22Rv1 (cell line): ENCODE measurements around the gene GRAP2.
"Not testable (repeated sequence)": the region's sequence is repeated elsewhere in the genome, so short reads cannot be mapped to it uniquely, and the experiment has no call there.

ENCODE experiments used
- H3K27ac ChIP-seq: fragments of 450-650 bp; 2 replicates; pipeline ENCODE4 v1.5.1; 2017
- ZFX ChIP-seq: fragments of 450-650 bp; IDR thresholded peaks from 2 replicates; pipeline ENCODE4 v1.6.1; 2017; ENCODE audit warnings: antibody characterized with exemption, borderline replicate concordance
- TF ChIP-seq, protein P1 (sequence below): fragments of 450-650 bp; IDR thresholded peaks from 2 replicates; pipeline ENCODE4 v1.5.1; 2017; ENCODE audit warnings: mild to moderate bottlenecking

The GRAP2 gene

DNA sequence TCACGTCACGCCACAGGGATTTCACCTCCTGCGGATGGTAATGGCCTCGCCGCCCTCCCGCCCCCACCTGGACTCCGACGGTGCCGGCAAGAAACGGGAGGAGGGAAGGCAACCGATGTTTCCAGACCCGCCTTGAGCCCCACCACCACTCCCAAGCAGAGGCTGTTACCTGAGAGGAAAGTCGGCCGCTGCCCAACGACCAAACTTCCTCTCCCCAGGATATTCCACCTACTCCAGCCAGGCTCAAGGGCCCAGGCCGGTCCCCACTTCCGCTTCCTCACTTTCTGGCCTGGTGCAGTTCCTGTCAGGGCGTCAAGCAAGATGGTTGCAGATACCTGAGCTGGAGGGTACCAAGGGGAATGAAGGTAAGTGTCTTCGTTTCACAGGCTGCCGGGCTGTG lies 7.4 kb upstream of the GRAP2 start, which contains the start of gene ENTHD1:
Gene ENTHD1 (minus strand): TSS at position 235 of the 400 bp plus-strand sequence. CDS start 6,012 bp downstream, outside the sequence.
- H3K27ac ChIP-seq, result no peak within 1 kb of the TSS
- TF ChIP-seq, protein P1, sequence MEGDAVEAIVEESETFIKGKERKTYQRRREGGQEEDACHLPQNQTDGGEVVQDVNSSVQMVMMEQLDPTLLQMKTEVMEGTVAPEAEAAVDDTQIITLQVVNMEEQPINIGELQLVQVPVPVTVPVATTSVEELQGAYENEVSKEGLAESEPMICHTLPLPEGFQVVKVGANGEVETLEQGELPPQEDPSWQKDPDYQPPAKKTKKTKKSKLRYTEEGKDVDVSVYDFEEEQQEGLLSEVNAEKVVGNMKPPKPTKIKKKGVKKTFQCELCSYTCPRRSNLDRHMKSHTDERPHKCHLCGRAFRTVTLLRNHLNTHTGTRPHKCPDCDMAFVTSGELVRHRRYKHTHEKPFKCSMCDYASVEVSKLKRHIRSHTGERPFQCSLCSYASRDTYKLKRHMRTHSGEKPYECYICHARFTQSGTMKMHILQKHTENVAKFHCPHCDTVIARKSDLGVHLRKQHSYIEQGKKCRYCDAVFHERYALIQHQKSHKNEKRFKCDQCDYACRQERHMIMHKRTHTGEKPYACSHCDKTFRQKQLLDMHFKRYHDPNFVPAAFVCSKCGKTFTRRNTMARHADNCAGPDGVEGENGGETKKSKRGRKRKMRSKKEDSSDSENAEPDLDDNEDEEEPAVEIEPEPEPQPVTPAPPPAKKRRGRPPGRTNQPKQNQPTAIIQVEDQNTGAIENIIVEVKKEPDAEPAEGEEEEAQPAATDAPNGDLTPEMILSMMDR, result no peak
- TF ChIP-seq ZFX, result no peak

DNA sequence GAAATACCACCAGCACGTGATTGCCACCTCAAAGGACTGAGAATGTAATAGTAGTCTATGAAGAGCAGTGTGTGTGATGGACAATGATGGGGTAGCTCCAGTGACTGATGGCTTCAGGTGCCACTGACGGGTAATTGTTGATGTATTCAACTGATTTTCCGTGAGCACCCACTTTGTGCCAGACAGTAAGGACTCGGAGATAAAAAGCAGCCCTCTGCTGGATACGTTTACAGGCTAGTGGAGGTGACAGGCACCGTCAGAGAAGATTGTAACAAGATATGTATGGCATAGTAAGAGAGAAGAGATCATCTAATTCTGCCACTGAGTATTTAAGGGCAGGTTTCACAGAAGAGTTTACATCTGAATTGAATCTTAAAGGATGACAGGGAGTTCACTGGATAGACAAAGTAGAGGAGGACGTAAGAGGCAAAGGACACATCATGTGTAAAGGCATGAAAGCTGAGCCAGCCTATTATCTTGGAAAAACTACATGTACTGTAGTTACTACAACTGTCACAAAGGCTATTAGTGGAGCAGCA lies 6.3 kb upstream of the GRAP2 start:
- TF ChIP-seq ZFX, result no peak
- TF ChIP-seq, protein P1, result no peak
- H3K27ac ChIP-seq, result no peak overlapping the region

DNA sequence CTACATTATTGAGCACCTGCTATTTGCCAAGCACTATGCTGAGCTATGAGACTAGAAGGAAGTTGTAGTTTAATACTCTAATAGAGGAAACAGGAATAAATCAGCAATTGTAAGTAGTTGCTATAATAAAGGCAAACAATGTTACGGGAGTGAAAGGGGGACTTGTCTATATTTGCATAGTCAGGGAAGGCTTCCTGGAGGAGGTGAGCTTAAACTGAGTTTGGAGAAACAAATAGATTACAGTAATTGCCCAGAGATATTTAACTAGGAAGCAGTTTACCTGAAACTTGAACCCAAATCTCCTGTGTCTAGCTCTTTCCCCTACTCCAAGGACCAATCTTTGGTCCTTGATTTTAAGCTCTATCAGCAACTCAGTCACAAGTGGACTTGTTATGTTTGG lies 5.2 kb upstream of the GRAP2 start:
- TF ChIP-seq, protein P1, result no peak
- TF ChIP-seq ZFX, result no peak
- H3K27ac ChIP-seq, result no peak overlapping the region

DNA sequence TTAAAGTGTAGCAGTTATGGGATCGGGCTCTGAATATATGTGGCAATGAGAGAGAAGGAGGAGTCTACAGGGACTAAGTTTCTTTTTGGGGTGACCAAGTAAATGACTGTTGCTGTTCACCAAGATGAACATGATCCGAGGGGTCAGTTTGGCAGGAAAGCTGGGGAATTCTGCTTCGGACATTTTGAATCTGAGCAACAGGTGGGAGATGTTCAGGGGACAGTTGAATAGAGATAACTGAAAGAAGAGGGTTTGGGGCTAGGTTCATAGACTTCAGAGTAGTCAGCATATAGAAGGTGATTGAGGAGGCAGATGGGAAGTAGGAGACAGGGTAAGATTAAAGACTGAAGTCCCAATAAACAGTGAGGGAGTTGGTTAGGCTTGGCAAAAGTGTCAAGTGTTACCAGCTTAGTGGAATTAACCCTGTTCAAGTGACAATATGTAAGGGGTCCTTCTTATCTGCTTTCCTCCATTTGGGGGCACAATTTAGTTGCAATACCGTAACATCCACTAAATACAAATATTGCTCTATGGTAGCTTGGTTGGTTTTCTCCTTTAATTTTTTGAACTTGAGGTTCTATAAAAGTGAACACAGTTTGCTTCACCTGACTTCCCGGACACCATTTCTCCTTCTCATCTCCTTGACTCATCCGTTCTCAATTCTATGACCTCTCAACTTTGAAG lies 4.4 kb upstream of the GRAP2 start:
- no peak for TF ChIP-seq ZFX
- TF ChIP-seq, protein P1, result no peak
- no peak overlapping the region for H3K27ac ChIP-seq

DNA sequence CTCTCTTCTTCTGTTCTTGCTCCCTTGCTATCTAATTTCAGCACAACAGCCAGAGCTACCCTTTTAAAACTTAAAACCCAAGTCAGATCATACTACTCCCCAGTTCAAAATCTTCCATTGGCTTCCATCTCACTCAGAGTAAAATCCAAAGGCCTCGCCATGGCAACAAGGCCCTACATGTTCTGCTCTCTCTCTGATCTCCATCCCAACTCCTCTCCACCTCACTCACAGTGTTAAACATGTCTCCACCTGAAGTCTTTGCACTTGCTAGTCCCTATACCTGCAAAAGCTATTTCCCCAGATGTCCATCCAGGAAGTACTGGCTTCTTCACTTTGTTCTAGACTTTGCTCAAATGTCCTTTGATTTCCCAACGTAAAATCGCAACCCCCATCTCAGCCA lies 3.0 kb upstream of the GRAP2 start:
- no peak overlapping the region for H3K27ac ChIP-seq
- TF ChIP-seq ZFX, result no peak
- TF ChIP-seq, protein P1, result no peak

- no peak overlapping the region for H3K27ac ChIP-seq
- TF ChIP-seq, protein P1, result no peak
- TF ChIP-seq ZFX, result no peak
Measured at GRCh38 chr22:39898997-39899396, 1.9 kb upstream of the GRAP2 start.

DNA sequence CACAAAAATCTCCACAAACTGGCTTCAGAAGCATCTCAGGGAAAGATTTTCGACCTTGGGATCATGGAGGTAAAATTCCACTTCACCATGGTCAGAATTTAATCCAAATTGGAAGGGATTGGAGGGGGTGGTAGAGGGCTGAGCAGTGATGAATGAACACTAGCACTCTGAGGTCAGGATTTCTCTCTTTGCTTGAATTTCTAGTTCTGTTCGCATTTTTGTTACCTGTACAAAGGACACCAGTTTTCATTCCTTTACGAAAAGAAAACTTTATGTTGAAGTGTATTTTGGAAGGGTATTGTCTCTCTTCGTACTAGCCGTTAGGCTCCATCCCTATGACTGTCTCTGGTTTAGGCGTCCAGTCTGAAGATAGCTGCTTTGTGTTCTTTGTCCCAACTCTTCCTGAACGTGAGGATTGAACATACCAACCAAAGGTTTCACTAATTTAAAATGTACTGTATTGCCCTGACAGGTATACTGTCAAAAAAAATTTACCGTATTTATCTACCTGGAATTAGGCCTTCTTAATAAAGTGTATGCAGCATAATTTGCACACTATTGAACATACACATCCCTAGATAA lies 772 bp downstream of the GRAP2 start:
- H3K27ac ChIP-seq, result no peak overlapping the region
- TF ChIP-seq, protein P1, result no peak

GRCh38 chr22:39904024-39904423 lies 3.1 kb downstream of the GRAP2 start:
- H3K27ac ChIP-seq, result not testable (repeated sequence)
